Liver (tissue), 3 donors: ENCODE data around the gene JMJD1C.

ENCODE experiments used
- CTCF ChIP-seq: fragments of 150-350 bp; IDR thresholded peaks from 2 replicates; pipeline ENCODE4 v1.5.1; 2017; ENCODE audit warnings: improper control_type of control experiment, low read depth, low read length; ENCODE audit not compliant: missing input control
- FOXA1 ChIP-seq: IDR thresholded peaks from 2 replicates; pipeline ENCODE4 v1.6.1; 2016; ENCODE audit warnings: antibody characterized with exemption
- JUND ChIP-seq, 2 donors: IDR thresholded peaks; 2 replicates each; pipeline ENCODE4 v1.6.1; 2016; ENCODE audit warnings: antibody characterized with exemption in 2 of 2
- MAX ChIP-seq: IDR thresholded peaks from 2 replicates; pipeline ENCODE4 v1.6.1; 2016; ENCODE audit warnings: antibody characterized with exemption
- RAD21 ChIP-seq, 2 donors: IDR thresholded peaks; 2 replicates each; pipeline ENCODE4 v1.6.1; 2016; ENCODE audit warnings: antibody characterized with exemption in 2 of 2, mild to moderate bottlenecking in 2 of 2
- RXRA ChIP-seq, 2 donors: IDR thresholded peaks; 2 replicates each; pipeline ENCODE4 v1.6.1; 2017 to 2018; ENCODE audit warnings: antibody characterized with exemption in 2 of 2, mild to moderate bottlenecking in 1 of 2
- SP1 ChIP-seq: IDR thresholded peaks from 2 replicates; pipeline ENCODE4 v1.6.1; 2018; ENCODE audit warnings: antibody characterized with exemption, mild to moderate bottlenecking
- TAF1 ChIP-seq: conservative IDR thresholded peaks from 2 replicates; pipeline ENCODE4 v1.6.1; 2016; ENCODE audit warnings: antibody characterized with exemption, mild to moderate bottlenecking
- YY1 ChIP-seq: IDR thresholded peaks from 2 replicates; pipeline ENCODE4 v1.6.1; 2016; ENCODE audit warnings: antibody characterized with exemption, mild to moderate bottlenecking
- ZBTB33 ChIP-seq: IDR thresholded peaks from 2 replicates; pipeline ENCODE4 v1.6.1; 2016; ENCODE audit warnings: antibody characterized with exemption
- TF ChIP-seq, protein P1 (sequence below): IDR thresholded peaks from 2 replicates; pipeline ENCODE4 v1.6.1; 2016; ENCODE audit warnings: antibody characterized with exemption, mild to moderate bottlenecking
- donor health status: healthy.
- donor health status: healthy.

- TF ChIP-seq JUND (IDR thresholded peaks at IDR 0.05) (no peak), TAF1 (no peak), CTCF (no peak), ZBTB33 (no peak), MAX (no peak), YY1 (no peak), FOXA1 (no peak), RXRA (IDR thresholded peaks at IDR 0.05) (no peak), RAD21 (IDR thresholded peaks at IDR 0.05) (no peak), SP1 (no peak)
- TF ChIP-seq, protein P1, sequence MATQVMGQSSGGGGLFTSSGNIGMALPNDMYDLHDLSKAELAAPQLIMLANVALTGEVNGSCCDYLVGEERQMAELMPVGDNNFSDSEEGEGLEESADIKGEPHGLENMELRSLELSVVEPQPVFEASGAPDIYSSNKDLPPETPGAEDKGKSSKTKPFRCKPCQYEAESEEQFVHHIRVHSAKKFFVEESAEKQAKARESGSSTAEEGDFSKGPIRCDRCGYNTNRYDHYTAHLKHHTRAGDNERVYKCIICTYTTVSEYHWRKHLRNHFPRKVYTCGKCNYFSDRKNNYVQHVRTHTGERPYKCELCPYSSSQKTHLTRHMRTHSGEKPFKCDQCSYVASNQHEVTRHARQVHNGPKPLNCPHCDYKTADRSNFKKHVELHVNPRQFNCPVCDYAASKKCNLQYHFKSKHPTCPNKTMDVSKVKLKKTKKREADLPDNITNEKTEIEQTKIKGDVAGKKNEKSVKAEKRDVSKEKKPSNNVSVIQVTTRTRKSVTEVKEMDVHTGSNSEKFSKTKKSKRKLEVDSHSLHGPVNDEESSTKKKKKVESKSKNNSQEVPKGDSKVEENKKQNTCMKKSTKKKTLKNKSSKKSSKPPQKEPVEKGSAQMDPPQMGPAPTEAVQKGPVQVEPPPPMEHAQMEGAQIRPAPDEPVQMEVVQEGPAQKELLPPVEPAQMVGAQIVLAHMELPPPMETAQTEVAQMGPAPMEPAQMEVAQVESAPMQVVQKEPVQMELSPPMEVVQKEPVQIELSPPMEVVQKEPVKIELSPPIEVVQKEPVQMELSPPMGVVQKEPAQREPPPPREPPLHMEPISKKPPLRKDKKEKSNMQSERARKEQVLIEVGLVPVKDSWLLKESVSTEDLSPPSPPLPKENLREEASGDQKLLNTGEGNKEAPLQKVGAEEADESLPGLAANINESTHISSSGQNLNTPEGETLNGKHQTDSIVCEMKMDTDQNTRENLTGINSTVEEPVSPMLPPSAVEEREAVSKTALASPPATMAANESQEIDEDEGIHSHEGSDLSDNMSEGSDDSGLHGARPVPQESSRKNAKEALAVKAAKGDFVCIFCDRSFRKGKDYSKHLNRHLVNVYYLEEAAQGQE = no peak
Observed at GRCh38 chr10:63265683-63266235, 200.0 kb downstream of the JMJD1C start.
